HG03342 (cell line): ENCODE measurements around the gene HLCS.
A peak's percentile ranks its signal among the peaks of the same experiment; 100 is the strongest.

Experiments
- ATAC-seq: cut with Tn5 transposase; IDR thresholded peaks from one replicate; pipeline ENCODE4 v1.9.1; 2021; ENCODE audit warnings: mild to moderate bottlenecking, moderate library complexity; ENCODE audit not compliant: unreplicated experiment

HLCS gene

DNA sequence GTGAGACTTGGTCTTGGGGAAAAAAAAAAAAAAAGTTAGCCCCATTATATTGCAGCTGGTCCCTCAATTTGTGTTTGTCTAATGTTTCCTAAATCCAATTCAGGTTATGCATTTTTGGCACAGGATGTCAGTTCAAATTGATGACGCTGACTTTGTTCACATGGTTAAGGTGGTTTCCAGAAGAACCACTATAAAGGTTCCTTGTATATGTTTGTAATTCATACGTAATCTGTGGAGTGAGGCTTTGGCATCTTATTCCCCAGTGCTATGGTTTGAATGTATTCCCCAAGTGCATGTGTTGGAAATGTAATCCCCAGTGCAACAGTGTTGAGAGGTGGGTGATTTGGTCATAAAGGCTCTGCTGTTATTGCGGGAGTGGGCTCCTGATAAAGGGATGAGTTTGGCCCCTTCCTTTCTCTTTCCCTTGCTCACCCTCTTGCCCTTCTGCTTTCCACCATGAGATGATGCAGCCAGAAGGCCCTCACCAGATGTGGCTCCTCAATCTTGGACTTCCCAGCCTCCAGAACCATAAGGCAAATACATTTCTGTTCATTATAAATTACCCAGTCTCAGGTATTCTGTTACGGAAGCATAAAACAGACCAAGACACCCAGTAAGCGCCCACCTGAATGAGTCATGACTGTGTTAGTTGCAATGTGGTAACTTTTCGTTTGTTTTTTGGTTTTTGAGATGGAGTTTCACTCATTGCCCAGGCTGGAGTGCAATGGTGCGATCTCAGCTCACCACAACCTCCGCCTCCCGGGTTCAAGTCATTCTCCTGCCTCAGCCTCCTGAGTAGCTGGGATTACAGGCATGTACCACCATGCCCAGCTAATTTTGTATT, 19.5 kb upstream of the HLCS start:
- no peak for ATAC-seq

DNA sequence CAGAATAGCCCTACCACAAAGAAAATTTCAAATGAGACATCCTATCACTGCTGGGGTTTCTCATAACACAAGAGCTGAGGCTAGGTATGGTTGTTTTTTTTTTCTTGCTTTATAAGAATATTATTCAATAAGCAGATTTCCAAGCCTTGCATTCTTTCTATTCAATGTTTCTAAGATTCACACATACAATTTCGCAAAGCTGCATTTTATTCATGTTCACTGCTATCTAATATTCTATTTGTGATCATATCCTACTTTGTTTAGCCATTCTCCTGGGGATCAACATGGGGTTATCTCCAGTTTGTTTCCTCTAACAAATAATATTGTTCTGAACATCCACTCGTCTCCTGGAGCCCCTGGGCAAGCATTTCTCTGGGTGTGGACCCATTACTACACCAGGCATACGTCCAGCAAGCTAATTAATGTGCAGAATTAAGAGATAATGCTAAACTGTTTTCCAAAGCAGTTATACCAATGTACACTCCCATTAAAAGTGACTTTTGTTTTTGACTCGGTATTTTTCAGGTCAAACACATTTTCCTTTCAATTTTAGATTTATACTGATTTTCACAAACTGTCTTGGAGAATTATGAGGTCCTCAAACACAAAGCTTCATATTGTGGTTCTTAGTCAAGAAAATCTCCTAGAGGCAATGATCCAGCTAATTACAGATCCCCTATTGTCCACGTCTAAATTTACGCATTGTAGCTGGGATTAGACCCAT, 15.7 kb upstream of the HLCS start:
- ATAC-seq = no peak

DNA sequence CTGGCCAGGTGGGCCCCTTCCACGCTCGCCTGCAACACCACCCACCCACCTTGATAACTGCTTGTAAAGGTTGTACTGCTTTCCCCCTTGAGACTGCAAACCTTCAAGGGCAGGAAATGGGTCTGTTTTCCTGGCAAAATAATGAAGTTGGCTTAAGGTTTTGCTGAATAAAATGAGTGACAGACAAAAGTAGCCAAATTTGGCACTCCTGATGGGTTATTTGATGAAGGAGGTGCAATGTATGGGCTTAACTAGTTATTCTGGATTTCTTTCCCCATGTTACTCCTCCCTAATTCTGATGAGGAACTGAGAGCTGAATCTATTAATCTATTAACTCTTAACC, 14.6 kb upstream of the HLCS start:
- no peak for ATAC-seq

DNA sequence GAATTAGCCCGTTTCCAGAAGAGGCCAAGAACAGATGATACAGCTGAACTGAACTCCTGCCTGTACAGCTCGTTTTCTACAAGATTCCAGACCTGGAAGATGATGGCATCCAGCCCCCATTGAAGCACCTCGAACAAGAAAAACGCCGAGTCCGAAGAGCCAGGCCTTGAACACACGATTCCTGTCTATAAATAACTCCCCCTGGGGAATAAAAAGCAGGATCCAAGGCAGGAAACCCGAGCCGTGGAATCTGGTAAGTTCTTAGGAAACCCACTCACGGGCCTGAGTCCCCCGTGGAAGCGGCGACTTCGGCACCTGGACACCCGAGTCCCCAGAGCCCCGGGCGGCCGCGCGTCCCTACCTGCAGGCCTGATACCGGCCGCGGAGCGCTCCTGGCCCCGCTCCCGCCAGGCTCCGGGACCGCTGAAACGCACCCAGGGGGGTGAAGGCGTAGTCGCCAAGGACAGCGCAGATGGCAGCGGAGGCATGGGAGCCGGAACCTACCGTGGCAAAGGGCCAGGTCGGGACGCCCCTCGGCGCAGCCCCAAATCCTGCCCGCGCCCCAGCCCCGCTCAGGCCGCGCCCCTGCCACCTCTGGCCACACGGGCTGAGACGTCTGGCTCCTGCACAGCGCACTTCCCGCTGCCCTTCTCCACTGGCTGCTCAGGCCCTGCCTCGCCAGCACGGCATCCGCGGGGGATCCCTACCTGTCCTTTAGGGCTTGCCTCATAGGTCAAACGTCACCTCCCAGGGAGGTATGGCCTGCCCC, 14.0 kb upstream of the HLCS start:
- no peak for ATAC-seq

DNA sequence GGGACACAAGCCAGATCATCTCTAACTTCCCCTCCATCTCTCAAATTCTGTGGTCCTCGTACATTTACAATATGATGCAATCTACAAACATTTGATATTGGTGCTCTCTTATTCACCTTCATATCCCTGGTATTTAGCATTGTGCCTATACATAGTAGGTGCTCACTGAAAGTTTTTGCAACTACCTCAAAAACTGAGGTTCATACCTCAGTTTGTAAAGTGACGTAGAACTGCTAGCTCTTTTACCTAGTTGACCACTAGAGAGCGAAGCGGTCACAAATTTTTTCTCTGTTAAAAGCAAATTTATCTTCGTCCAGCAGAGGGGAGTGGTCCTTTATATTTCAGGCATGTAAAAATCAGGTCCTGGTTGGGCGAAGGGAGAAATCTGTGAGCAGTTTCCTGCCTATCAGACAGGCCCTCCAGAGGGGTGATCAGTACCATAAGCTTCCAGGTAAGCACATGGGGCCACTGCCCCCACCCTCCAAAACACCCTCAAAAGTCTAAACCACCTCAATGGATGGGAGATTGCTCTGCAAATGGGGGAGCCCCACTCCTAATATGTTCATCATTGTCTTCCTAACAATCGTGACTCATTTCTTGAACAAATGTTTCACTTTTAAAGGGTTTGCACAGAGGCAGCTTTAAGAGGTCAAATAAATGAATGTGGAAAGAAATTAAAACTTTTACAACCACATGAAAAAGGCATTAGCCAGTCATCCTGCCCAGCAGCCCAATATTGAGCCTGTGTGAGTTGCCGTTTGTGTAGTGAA, 10.6 kb upstream of the HLCS start:
- peak; percentile 71 for ATAC-seq

DNA sequence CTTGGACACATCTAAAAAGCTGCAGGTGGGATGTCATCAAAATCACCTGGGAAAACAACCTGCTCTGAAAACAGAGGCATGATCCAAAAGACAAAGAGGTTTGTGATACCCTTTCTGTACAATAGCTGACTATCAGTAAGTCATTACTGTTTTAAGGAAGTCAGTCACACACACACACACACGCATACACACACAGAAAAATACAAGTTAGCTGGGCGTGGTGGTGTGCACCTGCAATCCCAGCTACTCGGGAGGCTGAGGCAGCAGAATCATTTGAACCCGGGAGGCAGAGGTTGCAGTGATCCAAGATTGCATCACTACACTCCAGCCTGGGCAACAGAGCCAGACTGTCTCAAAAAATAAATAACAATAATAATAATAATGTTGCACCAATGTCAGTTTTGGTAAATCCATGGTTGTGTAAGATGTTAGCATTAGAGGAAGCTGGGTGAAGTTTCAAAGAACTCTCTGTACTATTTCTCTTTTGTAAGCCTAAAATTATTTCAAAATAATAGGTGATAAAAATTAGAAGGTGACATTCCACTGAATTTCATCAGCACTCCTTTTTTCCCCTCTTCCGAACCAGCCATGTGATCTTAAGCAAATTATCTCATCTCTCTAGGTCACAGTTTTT, 9.9 kb upstream of the HLCS start:
- ATAC-seq = no peak

DNA sequence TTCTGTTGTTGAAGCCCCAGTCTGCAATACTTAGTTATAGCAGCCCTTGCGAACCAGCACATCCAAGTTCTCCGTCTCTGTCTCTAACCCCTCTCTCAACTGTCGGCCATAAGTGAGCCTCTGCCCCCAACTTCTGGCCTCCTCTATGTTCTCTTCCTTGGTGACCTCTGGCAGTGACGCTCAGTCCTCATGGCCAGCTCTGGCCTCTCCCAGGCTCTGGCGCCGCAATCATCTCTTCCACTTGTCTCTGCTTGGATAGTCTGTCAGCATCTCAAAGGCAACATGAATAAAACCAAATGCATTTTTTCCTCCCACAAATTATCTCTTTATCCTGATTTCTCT, 8.4 kb upstream of the HLCS start:
- no peak for ATAC-seq

DNA sequence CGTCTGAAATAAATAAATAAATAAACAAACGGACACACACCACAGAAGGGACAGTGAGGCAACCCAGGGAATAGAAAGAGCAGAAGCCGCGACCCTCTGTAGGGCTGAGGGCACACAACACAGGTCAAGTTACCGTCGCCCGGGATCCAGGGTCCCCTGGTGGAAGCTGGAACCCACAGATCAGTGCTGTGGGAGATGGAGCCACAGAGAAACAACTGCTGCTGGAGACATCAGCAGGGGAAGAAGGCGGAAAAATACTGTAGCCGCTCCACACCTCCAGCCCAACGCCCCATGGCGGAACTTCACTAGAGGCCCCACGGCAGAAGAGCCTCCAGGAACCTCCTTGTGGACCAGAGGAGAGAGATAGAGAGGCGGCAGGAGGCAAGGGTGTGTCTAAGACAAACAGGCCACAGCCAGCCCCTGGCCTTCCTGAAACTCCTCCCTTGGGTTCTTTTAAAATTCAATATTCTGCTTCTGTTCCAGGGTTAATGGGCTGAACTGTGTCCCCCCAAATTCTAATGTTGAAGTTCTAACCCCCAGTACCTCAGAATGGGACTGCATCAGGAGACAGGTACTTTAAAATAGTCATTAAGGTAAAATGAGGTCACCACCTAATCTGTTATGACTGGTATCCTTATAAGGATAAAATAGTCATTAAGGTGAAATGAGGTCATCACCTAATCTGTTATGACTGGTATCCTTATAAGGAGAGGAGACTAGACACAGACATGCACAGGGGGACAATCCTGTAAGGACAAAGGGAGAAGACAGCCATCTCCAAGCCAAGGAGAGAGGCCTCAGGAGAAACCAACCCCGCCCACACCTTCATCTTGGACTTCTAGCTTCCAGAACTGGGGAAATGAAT, 7.7 kb upstream of the HLCS start:
- no peak for ATAC-seq

DNA sequence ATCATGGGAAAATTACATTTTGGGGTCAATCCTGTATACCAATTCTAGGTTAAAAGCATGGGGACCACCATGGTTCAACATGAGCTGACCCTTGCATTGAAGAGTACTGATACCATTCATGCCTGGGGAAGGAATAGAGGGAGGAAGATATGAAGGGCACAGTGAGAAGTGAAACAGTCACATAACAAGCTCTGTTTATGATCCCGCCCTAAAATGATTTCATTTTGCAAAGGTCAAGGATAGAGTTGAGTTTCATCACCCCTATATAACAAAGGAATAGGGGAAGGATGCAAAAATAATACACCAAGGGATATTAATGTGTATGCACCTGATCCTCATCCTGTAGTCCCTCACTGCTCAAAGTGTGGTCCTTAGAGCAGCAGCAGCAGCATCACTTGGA, 2.5 kb upstream of the HLCS start:
- no peak for ATAC-seq

DNA sequence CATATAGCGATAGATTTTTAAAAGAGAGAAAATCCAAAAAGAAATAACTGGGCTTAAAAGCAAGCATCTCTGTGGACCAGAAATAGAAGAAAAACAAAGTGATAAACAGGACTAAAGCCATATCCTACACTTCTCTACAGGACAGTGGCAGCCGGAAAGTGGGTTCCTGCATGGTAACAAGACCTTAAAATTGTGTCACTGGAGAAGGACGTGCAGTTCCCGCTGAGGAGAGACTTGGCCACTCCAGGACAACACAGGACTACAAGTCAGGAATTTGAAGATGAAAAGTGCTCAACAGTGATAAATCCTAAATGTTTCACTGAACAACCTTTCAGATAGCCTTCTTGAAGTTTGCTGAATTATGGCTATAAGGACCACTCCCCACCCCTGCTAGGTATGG, 1.9 kb upstream of the HLCS start:
- no peak for ATAC-seq

DNA sequence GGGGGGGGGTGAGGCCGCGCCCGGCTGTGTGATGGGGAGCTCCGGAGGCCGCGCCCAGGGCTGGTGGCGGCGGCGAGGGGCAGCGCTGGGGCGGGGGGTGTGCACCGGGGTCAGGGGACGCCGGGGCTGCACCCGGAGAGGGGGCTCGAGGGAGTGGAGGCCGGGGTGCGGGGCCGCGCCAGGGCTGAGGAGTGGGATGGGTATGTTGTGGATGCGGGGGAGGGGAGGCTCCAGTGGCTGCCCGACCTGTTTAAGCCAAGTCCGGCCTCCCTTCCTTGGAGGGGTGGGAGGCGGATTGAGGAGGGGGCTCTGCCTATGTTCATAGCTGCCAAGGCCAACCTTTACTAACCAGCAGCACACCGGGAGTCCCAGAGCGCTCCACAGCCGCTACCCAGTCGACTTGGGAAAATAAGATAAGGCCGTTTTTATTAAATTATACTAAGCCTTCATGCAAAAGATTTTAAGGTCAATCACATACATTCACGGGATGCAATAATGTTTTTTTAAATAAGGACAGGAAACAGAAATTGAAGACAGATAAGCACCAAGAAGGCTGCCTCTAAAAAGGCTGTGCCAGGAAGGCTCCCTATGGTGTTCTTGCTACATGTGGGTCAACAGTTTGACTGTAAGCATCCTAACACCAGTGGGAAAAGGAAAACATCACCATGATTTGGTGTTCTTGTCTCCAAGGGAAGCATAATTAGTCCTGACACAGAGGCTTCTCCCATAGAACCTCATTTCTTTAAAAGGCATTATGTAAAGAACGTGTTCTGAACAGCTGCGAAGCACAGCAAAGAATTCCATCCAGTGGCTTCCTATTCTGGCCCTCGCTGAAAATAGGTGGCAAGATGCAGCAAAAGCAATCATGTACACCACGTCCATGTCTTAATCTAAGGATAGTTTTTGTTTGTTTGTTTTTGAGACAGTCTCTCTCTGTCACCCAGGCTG, 626 bp upstream of the HLCS start:
- ATAC-seq = no peak

DNA sequence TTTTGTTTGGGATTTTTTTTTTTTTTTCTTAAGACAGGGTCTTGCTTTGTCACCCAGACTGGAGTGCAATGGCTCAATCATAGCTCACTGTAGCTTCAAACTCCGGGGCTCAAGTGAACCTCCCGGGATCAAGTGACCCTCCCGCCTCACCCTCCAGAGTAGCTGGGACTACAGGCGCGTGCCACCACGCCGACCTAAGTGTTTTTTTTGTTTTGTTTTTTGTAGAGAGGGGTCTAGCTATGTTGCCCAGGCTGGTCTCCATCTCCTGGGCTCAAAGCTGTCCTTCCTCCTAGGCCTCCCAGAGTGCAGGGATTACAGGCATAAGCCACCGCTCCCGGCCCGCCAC, 776 bp downstream of the HLCS start:
- no peak for ATAC-seq

DNA sequence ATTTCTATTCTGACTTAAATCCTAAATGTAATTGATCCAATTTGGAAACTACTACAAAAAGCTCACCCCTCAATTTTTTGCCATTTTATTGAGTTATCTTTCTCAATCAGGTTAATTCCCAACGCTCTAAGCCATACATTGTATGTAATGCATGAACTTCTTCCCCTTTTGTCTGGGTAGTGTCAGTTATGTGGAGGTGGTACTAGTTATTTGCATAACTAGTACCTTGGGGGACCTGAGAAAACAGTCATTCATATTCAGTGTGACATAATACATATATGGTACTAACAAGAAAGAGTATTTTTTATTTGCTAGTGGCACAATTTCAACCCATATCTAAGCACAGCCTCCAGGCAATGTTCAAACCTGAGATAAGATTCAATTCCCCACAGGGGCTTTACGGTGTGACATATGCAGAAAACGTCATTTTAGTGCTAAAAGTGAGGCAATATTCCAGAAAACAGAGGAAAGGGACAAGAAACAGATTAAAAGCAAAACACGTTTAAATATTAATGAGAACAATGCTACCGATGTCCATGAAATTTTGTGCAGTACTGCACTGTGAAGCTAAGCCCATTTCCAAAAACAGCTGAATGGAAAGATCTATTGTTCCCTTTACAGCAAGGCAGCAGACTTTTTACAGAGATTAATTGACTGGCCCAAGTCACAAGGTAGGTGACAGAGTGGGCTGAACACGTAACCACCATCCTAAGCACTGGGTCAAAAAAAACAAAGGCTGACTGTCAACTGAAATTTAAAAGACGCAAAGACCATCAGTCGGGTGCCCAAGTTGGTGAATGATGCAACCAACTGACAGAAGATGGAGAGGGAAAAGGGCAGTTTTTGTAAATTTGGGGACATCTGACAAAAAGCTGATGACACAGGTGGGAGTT, 1.4 kb downstream of the HLCS start:
- ATAC-seq = no peak

DNA sequence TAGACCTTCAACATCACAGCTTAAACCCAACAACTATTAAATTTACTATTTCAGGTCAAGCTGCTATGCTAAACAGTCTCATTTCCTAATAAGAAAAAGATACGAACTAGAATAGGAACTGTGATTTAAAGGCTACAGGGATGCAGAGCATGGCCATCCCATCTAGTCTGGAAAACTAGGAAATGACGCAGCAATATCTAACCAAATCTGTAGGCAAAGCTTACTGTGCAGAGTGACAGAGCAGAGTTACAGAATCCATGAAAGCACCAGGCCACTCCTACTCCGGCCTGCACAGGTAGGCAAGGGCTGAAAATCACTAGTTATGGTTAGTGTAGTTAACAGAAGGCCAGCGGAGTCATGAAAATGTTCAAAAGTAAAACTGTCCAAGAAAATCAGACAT, 2.1 kb downstream of the HLCS start:
- ATAC-seq = no peak

DNA sequence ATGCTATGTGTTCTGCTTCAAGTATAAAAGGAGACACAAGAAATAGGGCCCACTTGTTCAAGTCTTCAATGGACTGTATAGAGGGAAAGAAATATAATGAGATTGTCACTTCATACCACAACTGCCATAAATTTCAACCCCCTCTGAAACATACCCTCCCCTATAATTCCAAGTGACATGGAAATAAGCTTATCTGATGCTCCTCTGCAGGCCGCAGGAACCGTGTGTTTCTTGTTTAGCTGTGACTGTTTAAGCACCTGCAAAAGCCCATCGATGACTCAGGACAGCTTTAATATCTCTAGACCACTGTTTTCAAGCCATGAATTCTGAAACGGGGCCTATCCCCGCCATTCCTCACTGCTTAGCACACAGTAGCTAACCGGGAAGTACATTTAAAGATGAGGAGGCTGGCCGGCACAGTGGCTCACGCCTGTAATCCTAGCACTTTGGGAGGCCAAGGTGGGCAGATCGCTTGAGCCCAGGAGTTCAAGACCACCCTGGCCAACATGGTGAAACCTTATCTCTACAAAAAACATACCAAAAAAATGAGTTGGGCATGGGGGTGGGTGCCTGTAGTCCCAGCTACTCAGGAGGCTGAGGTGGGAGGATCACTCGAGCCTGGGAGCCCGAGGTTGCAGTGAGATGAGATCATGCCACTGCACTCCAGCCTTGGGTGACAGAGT, 4.2 kb downstream of the HLCS start:
- ATAC-seq = no peak

DNA sequence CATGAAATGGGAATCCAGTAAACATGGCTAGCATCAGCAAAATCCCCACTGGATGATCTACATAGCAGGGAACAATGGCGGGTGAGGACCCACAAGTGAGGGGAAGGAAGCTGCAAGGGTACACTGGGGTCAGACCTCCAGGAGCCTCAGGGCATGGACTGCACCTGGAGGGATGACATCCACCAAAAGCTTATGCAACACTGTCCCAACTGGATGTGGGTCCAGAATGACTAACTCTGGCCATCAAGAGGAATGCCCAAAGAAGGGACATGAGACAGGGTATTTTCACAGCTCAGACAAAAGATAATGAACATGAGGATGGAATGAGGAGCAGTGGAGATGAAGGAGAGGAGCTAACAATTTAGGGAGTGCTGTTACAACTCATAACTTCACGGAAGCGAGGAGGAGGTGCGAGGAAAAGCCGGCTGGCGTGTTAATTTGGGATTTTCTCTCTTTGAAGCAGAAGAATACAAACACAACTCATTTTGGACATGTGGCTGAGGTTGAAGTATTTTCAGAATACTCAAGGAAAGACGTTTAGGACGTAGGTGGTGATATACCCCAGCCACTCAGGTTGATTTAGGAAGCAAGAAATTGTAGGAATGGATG, 5.7 kb downstream of the HLCS start:
- no peak for ATAC-seq
